ENCODE data around the gene GAST. TPM values are rescaled to one million over a fixed set of nuclear protein-coding genes. Genes with fewer than 3 reads are reported as not detected.

GAST gene
- total and polyA plus RNA-seq, 9 of the 15 experiments (the other 6 are each of a cell fraction or from before 2014, with no cell fraction given): not detected

- TF ChIP-seq CUX1 (CRISPR knock-in tag; IDR thresholded peaks at IDR 0.05) (no peak), ZFP30 (CRISPR knock-in tag; IDR thresholded peaks at IDR 0.05; ENCODE audit: borderline replicate concordance) (no peak), TCF7L2 (IDR thresholded peaks at IDR 0.05; ENCODE audit: low read depth, low read length) (no peak), ZBTB5 (IDR thresholded peaks at IDR 0.05) (no peak), TRIM24 (IDR thresholded peaks at IDR 0.05) (no peak), NFIC (IDR thresholded peaks at IDR 0.05) (no peak), ZNF644 (tag; IDR thresholded peaks at IDR 0.05; ENCODE audit: low read depth) (no peak), SAFB2 (IDR thresholded peaks at IDR 0.05; ENCODE audit: borderline replicate concordance, low read depth, low read length, severe bottlenecking) (no peak), HMGN3 (IDR thresholded peaks at IDR 0.05; ENCODE audit: borderline replicate concordance, extremely low read depth, insufficient read length, low read depth, low read length) (no peak), HNRNPLL (IDR thresholded peaks at IDR 0.05; ENCODE audit: low read depth, low read length, poor library complexity, severe bottlenecking) (no peak), POLR2A (conservative IDR thresholded peaks at IDR 0.05) (no peak), ETS2 (tag; IDR thresholded peaks at IDR 0.05; ENCODE audit: borderline replicate concordance, poor library complexity, severe bottlenecking) (no peak)
Measured at GRCh38 chr17:41686281-41686680, 25.9 kb upstream of the GAST start (continued).
